Kidney epithelial cell (primary cell): ENCODE results near the gene YBX1. TPM values are rescaled to one million over a fixed set of nuclear protein-coding genes. Genes with fewer than 3 reads are reported as not detected.

ENCODE experiments used
- DNase-seq: peaks from one replicate; pipeline ENCODE4 v3.0.0-alpha.2; 2010; ENCODE audit warnings: low read depth
- H3K27me3 ChIP-seq: 2 replicates; pipeline ENCODE4 v1.6.0; 2011; ENCODE audit warnings: low read length; ENCODE audit not compliant: control insufficient read depth, insufficient read depth
- H3K36me3 ChIP-seq: 2 replicates; pipeline ENCODE4 v1.5.1; 2011; ENCODE audit warnings: low read length; ENCODE audit not compliant: control insufficient read depth, insufficient read depth
- H3K4me3 ChIP-seq: 2 replicates; pipeline ENCODE4 v1.5.1; 2011; ENCODE audit warnings: low read depth, mild to moderate bottlenecking, control low read depth, low read length
- total RNA-seq: library from RNA; depleted of rRNA; stranded (reverse); fragments of >200 nt; gene quantifications from 2 replicates; pipeline ENCODE4 v1.2.3, GENCODE V29; 2015
- TF ChIP-seq, protein P1 (sequence below): IDR thresholded peaks from 2 replicates; pipeline ENCODE4 v1.5.1; 2011; ENCODE audit warnings: mild to moderate bottlenecking, moderate library complexity, low read length, control low read depth, inconsistent platforms; ENCODE audit not compliant: insufficient read depth, poor library complexity, severe bottlenecking

The YBX1 gene
- total RNA-seq, 1 donor from 2014 or later, result 938 TPM

DNA sequence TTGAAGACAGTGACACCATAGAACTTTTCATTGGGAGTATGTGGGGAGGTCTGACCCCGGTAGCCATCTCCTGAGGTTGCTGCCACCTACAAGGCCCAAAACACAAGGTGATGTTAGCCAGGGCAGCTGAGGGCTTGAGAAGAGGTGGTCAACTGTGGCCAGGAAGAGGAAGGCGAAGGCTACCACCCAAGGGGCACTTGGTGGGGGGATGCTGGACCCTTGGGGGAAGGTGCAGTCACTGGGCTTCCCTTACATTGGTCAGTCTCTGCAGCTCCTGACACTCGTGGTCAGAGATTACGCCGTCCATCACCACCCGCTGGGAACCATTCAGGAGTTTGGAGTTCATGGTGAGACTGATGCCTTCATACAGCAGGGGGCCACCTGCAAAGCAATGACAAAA, 70.1 kb downstream of the YBX1 start:
- TF ChIP-seq, protein P1, sequence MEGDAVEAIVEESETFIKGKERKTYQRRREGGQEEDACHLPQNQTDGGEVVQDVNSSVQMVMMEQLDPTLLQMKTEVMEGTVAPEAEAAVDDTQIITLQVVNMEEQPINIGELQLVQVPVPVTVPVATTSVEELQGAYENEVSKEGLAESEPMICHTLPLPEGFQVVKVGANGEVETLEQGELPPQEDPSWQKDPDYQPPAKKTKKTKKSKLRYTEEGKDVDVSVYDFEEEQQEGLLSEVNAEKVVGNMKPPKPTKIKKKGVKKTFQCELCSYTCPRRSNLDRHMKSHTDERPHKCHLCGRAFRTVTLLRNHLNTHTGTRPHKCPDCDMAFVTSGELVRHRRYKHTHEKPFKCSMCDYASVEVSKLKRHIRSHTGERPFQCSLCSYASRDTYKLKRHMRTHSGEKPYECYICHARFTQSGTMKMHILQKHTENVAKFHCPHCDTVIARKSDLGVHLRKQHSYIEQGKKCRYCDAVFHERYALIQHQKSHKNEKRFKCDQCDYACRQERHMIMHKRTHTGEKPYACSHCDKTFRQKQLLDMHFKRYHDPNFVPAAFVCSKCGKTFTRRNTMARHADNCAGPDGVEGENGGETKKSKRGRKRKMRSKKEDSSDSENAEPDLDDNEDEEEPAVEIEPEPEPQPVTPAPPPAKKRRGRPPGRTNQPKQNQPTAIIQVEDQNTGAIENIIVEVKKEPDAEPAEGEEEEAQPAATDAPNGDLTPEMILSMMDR, result no peak
- DNase-seq, result no peak
- H3K4me3 ChIP-seq, result no peak overlapping the region
- no peaks in the 10 kb centered on the region for H3K27me3 ChIP-seq
- H3K36me3 ChIP-seq, result peaks cover 8% of the 10 kb centered on the region

GRCh38 chr1:42753070-42753469, 70.9 kb downstream of the YBX1 start:
- TF ChIP-seq, protein P1, result no peak
- peaks cover 8% of the 10 kb centered on the region for H3K36me3 ChIP-seq
- no peaks in the 10 kb centered on the region for H3K27me3 ChIP-seq
- no peak for DNase-seq
- no peak overlapping the region for H3K4me3 ChIP-seq

Other genes with a start within 250 kb of the YBX1 start
- gene ZMYND12, start 226.4 kb upstream of the YBX1 start, total RNA-seq, result 0.46 and 0.48 TPM in 2 replicates
- 45.1 and 52.3 TPM in 2 replicates for gene PPCS, start 225.9 kb upstream of the YBX1 start, total RNA-seq
- gene CCDC30, start 219.1 kb upstream of the YBX1 start, total RNA-seq, result 1.8 and 3.1 TPM in 2 replicates
- 33.1 and 43.7 TPM in 2 replicates for gene PPIH, start 24.0 kb upstream of the YBX1 start, total RNA-seq
- gene CLDN19, start 57.8 kb downstream of the YBX1 start, total RNA-seq, result 0.08 and 2.5 TPM in 2 replicates
- 51.7 and 61.5 TPM in 2 replicates for gene P3H1, start 84.6 kb downstream of the YBX1 start, total RNA-seq
- gene C1orf50, start 84.8 kb downstream of the YBX1 start, total RNA-seq, result 2.9 and 4.6 TPM in 2 replicates
- gene TMEM269, start 102.6 kb downstream of the YBX1 start, total RNA-seq, result 0.04 and 0.27 TPM in 2 replicates
- gene ERMAP, start 134.7 kb downstream of the YBX1 start, total RNA-seq, result 7.4 and 8.9 TPM in 2 replicates
- 39.7 and 45.6 TPM in 2 replicates for gene SVBP, start 135.0 kb downstream of the YBX1 start, total RNA-seq
- gene ZNF691, start 164.2 kb downstream of the YBX1 start, total RNA-seq, result 8.8 and 9.4 TPM in 2 replicates